IPS-18c (cell line): Measurements from ENCODE around the gene NTRK1.
A peak's percentile ranks its signal among the peaks of the same experiment; 100 is the strongest.

ENCODE experiments used
- H3K4me3 ChIP-seq: 2 replicates; pipeline ENCODE4 v1.7.0; 2013; ENCODE audit warnings: low read depth, mild to moderate bottlenecking, low read length, moderate library complexity; ENCODE audit not compliant: insufficient read depth
- H3K9me3 ChIP-seq: one replicate; pipeline ENCODE4 v1.6.1; 2013; ENCODE audit warnings: mild to moderate bottlenecking, low read length, moderate library complexity; ENCODE audit not compliant: control insufficient read depth, insufficient read depth

NTRK1 gene

GRCh38 chr1:156833603-156834002, 27.1 kb upstream of the NTRK1 start:
- no peaks in the 10 kb centered on the region for H3K9me3 ChIP-seq

GRCh38 chr1:156834322-156834721, 26.3 kb upstream of the NTRK1 start:
- H3K9me3 ChIP-seq, result no peaks in the 10 kb centered on the region
- H3K4me3 ChIP-seq, result no peak overlapping the region

More at GRCh38 chr1:156833603-156834002, 27.1 kb upstream of the NTRK1 start:
- H3K4me3 ChIP-seq, result no peak overlapping the region

GRCh38 chr1:156836041-156836654, 24.5 kb upstream of the NTRK1 start:
- no peak overlapping the region for H3K4me3 ChIP-seq
- peaks cover 2% of the 10 kb centered on the region for H3K9me3 ChIP-seq

GRCh38 chr1:156836892-156837291, 23.8 kb upstream of the NTRK1 start:
- Histone ChIP-seq H3K4me3 (no peak overlapping the region), H3K9me3 (peaks cover 2% of the 10 kb centered on the region)

GRCh38 chr1:156838972-156839371, 21.7 kb upstream of the NTRK1 start:
- Histone ChIP-seq H3K9me3 (peaks cover 2% of the 10 kb centered on the region), H3K4me3 (no peak overlapping the region)

- Histone ChIP-seq H3K4me3 (no peak overlapping the region), H3K9me3 (peaks cover 2% of the 10 kb centered on the region)
Observed at GRCh38 chr1:156839426-156840109, 21.1 kb upstream of the NTRK1 start.

- Histone ChIP-seq H3K9me3 (peaks cover 2% of the 10 kb centered on the region), H3K4me3 (no peak overlapping the region)
Observed at GRCh38 chr1:156840186-156840897, 20.3 kb upstream of the NTRK1 start.

GRCh38 chr1:156840898-156841279, 19.8 kb upstream of the NTRK1 start:
- H3K9me3 ChIP-seq, result peaks cover 2% of the 10 kb centered on the region
- H3K4me3 ChIP-seq, result no peak overlapping the region

- H3K9me3 ChIP-seq, result peaks cover 2% of the 10 kb centered on the region
Observed at GRCh38 chr1:156841295-156841855, 19.3 kb upstream of the NTRK1 start.

GRCh38 chr1:156842618-156843300, 17.9 kb upstream of the NTRK1 start:
- no peak overlapping the region for H3K4me3 ChIP-seq
- H3K9me3 ChIP-seq, result peaks cover 2% of the 10 kb centered on the region

More at GRCh38 chr1:156841295-156841855, 19.3 kb upstream of the NTRK1 start:
- H3K4me3 ChIP-seq, result no peak overlapping the region

GRCh38 chr1:156844102-156844501, 16.6 kb upstream of the NTRK1 start:
- H3K9me3 ChIP-seq, result peaks cover 2% of the 10 kb centered on the region
- H3K4me3 ChIP-seq, result no peak overlapping the region

- peak overlapping the region; percentile 40; the same call in 1 of the 2 replicates for H3K4me3 ChIP-seq
- H3K9me3 ChIP-seq, result peaks cover 2% of the 10 kb centered on the region
Observed at GRCh38 chr1:156844638-156845037, 16.0 kb upstream of the NTRK1 start.

- Histone ChIP-seq H3K9me3 (peaks cover 2% of the 10 kb centered on the region), H3K4me3 (peak overlapping the region; percentile 40)
Observed at GRCh38 chr1:156845055-156845952, 15.4 kb upstream of the NTRK1 start.

GRCh38 chr1:156845953-156846545, 14.6 kb upstream of the NTRK1 start:
- peak overlapping the region; percentile 40; the same call in 1 of the 2 replicates for H3K4me3 ChIP-seq

GRCh38 chr1:156846643-156847042, 14.0 kb upstream of the NTRK1 start:
- no peak overlapping the region for H3K4me3 ChIP-seq
- no peaks in the 10 kb centered on the region for H3K9me3 ChIP-seq

More at GRCh38 chr1:156845953-156846545, 14.6 kb upstream of the NTRK1 start:
- H3K9me3 ChIP-seq, result peaks cover under 1% of the 10 kb centered on the region
